Karpas-422 (cell line): Measurements from ENCODE around the gene PLCG1. TPM values are rescaled to one million over a fixed set of nuclear protein-coding genes. Genes with fewer than 3 reads are reported as not detected.

Source experiments
- DNase-seq: peaks from one replicate; pipeline ENCODE4 v3.0.0-alpha.2; 2015
- H2AFZ ChIP-seq: fragments of 200-600 bp; sonication (generic); 2 replicates; pipeline ENCODE4 v1.6.1; 2014; ENCODE audit warnings: antibody characterized with exemption, low read length, mixed read lengths
- H3K27ac ChIP-seq: fragments of 200-600 bp; sonication (generic); 2 replicates; pipeline ENCODE4 v1.5.1; 2014; ENCODE audit warnings: mild to moderate bottlenecking, low read length, moderate library complexity
- H3K27me3 ChIP-seq: fragments of 200-600 bp; sonication (generic); 2 replicates; pipeline ENCODE4 v1.6.1; 2014; ENCODE audit warnings: low read length, mixed read lengths
- H3K36me3 ChIP-seq: fragments of 200-600 bp; sonication (generic); 2 replicates; pipeline ENCODE4 v1.6.1; 2014; ENCODE audit warnings: low read length, mixed read lengths; ENCODE audit not compliant: insufficient read depth
- H3K4me1 ChIP-seq: fragments of 200-600 bp; sonication (generic); 2 replicates; pipeline ENCODE4 v1.6.1; 2014; ENCODE audit warnings: mild to moderate bottlenecking, low read length, mixed read lengths
- H3K4me2 ChIP-seq: fragments of 200-600 bp; sonication (generic); 2 replicates; pipeline ENCODE4 v1.6.1; 2014; ENCODE audit warnings: low read length, low read depth, mild to moderate bottlenecking; ENCODE audit not compliant: poor library complexity, severe bottlenecking
- H3K4me3 ChIP-seq: fragments of 200-600 bp; sonication (generic); 2 replicates; pipeline ENCODE4 v1.5.1; 2014; ENCODE audit warnings: mild to moderate bottlenecking, antibody characterized with exemption, low read length, mixed read lengths
- H3K79me2 ChIP-seq: fragments of 200-600 bp; sonication (generic); 2 replicates; pipeline ENCODE4 v1.6.1; 2014; ENCODE audit warnings: mild to moderate bottlenecking, low read length, mixed read lengths
- H3K9ac ChIP-seq: fragments of 200-600 bp; sonication (generic); 2 replicates; pipeline ENCODE4 v1.6.0; 2014; ENCODE audit warnings: low read length
- H3K9me2 ChIP-seq: fragments of 200-600 bp; sonication (generic), shearing (Covaris generic); replicated peaks from 2 replicates; pipeline ENCODE4 v1.6.0; 2014; ENCODE audit warnings: mild to moderate bottlenecking, low read length, moderate library complexity; ENCODE audit not compliant: insufficient read depth
- H3K9me3 ChIP-seq: fragments of 300-700, 200-600 bp; sonication (generic); 2 replicates; pipeline ENCODE4 v1.6.1; 2014; ENCODE audit warnings: low read length, mixed read lengths
- H4K20me1 ChIP-seq: fragments of 200-600 bp; sonication (generic); 2 replicates; pipeline ENCODE4 v1.6.1; 2014; ENCODE audit warnings: mild to moderate bottlenecking, antibody characterized with exemption, low read length, low read depth; ENCODE audit not compliant: insufficient read depth
- total RNA-seq: library from RNA; depleted of rRNA; stranded (reverse); fragments of >200 nt; shearing (Covaris generic); gene quantifications from 2 replicates; pipeline ENCODE4 v1.2.3, GENCODE V29; 2014; ENCODE audit warnings: low replicate concordance

Gene PLCG1
- total RNA-seq, 1 experiment from 2014 or later, result 48.6 TPM

DNA sequence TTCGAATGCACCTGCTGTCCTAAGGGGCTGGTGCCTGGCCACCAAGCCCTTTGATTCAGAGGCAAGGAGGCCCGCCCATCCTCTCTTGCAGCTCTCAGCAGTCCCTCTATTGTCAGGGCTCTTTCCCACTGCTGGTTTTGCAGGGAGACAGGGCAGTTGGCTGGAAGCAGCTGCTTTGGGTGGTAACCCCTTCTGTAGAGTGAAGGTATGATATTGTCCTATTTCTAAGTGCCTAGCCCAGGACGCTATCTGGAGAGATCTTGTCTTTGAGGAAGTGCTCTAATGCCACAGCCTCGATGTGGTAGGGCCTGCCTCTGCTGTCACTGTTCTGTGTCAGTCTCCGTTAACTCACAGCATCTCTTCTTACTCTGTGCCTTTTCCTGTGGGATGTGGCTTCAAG lies 5.6 kb downstream of the PLCG1 start:
- peak; percentile 64 for DNase-seq
- Histone ChIP-seq H2AFZ (no peak overlapping the region), H3K4me3 (no peak overlapping the region)

DNA sequence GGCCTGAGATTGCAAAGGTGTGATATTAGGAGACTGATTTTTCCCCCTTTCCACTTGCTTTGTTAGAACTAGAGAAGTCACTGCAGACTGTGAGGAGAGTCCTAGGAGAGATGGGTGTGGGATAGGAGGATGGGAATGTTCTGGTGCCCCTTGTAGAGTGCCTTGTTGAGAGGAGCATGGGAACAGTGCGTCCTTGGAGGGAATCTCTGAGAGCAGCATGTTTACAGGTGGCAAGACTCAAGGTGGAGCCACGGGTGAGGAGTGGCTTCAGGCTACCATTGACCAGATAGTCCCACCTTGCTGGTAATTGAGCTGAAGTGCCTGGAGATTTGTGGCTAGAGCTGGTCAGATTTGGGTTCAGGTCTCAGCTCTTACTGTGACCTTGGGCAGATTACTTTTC lies 6.0 kb downstream of the PLCG1 start:
- no peaks in the 10 kb centered on the region for H3K27me3 ChIP-seq
- peak overlapping the region; percentile 10 for H3K4me2 ChIP-seq
- no peaks in the 10 kb centered on the region for H3K9me3 ChIP-seq
- 0 out of 2 replicates have a peak overlapping the region, but pooled peaks have one; percentile 22 for H3K27ac ChIP-seq
- H3K9ac ChIP-seq, result peak overlapping the region; percentile 48
- H2AFZ ChIP-seq, result no peak overlapping the region
- H3K79me2 ChIP-seq, result peaks cover 98% of the 10 kb centered on the region
- peaks cover 10% of the 10 kb centered on the region; the same call in 1 of the 2 replicates for H3K36me3 ChIP-seq
- H3K4me1 ChIP-seq, result peaks cover 51% of the 10 kb centered on the region
- DNase-seq, result no peak
- peaks cover 16% of the 10 kb centered on the region for H4K20me1 ChIP-seq
- H3K9me2 ChIP-seq, result no peaks in the 10 kb centered on the region
- H3K4me3 ChIP-seq, result no peak overlapping the region

More for the DNA sequence above, 5.6 kb downstream of the PLCG1 start:
- Histone ChIP-seq H4K20me1 (peaks cover 16% of the 10 kb centered on the region), H3K27me3 (no peaks in the 10 kb centered on the region), H3K9me3 (no peaks in the 10 kb centered on the region), H3K4me1 (peaks cover 53% of the 10 kb centered on the region), H3K9me2 (no peaks in the 10 kb centered on the region), H3K27ac (0 out of 2 replicates have a peak overlapping the region, but pooled peaks have one; percentile 22), H3K4me2 (peak overlapping the region; percentile 10), H3K79me2 (peaks cover 98% of the 10 kb centered on the region), H3K9ac (peak overlapping the region; percentile 48), H3K36me3 (peaks cover 10% of the 10 kb centered on the region; the same call in 1 of the 2 replicates)

DNA sequence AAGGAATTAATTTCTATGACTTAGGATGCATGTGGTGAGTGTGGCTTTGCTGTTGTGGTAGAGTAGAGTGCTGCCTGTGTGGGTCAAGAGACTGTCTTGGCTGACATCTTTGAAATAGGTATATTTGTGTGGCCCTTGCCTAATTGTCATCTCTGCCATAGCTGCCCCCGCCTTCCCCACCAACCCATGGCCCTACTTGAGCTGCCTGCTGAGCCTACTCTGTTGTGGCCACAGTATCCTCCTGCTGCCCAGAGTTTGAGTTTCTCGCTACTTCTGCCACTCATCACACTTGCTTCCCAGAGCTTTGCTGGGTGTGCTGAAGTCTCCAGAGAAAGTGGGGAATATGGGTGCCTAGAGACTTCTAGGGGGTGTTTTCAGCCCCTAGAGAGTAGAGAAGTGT lies 8.0 kb downstream of the PLCG1 start:
- no peaks in the 10 kb centered on the region for H3K9me2 ChIP-seq
- H3K4me3 ChIP-seq, result no peak overlapping the region
- no peak overlapping the region for H3K27ac ChIP-seq
- H3K27me3 ChIP-seq, result no peaks in the 10 kb centered on the region
- H3K4me1 ChIP-seq, result peaks cover 31% of the 10 kb centered on the region
- H4K20me1 ChIP-seq, result peaks cover 11% of the 10 kb centered on the region
- H3K36me3 ChIP-seq, result peaks cover 10% of the 10 kb centered on the region; the same call in 1 of the 2 replicates
- H3K79me2 ChIP-seq, result peaks cover 98% of the 10 kb centered on the region
- DNase-seq, result no peak
- no peak overlapping the region for H2AFZ ChIP-seq
- H3K9ac ChIP-seq, result no peak overlapping the region
- no peaks in the 10 kb centered on the region for H3K9me3 ChIP-seq
- no peak overlapping the region for H3K4me2 ChIP-seq

DNA sequence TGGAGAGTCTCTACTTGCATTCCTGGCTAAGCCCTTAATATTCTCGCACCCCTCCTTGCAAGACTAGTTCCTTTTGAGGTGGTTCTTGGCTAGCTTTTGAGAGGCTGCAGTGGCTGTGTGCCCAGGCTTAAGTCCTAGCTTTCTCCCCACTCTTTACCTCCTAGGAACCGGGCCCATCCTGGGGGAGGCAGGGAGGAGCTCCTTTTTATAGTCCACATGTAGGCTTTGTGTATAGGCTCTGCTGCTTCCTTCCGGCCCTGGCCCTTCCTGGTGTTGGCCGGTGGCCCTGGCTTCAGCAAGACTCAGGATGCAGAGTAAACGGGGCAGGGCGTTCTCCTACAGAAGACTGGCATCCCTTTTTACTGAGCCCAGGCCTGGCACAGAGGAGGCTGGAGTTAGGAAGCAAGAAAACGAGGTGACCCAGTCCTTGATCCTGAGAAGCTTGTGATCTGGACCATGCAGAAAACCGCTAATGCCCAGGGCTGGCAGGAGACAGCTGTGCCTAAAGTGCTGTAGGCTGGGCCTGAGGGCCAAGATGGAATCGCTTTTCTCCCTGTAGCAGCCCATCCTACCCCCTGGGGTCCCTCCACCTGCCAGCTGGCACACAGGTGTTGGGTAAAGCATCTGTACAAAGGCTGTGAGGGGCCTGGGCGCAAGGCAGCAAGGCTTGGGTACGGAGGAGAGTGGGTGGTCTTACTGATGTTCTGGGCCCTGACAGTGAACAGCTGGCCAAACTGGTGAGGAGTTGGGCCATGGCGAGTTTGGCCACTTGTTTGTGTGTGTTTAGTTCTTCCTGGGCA lies 8.7 kb downstream of the PLCG1 start:
- peaks cover 10% of the 10 kb centered on the region; the same call in 1 of the 2 replicates for H3K36me3 ChIP-seq
- H3K79me2 ChIP-seq, result peaks cover 98% of the 10 kb centered on the region
- no peaks in the 10 kb centered on the region for H3K9me2 ChIP-seq
- peaks cover 24% of the 10 kb centered on the region for H3K4me1 ChIP-seq
- no peak overlapping the region for H3K27ac ChIP-seq
- H3K9ac ChIP-seq, result no peak overlapping the region
- no peak for DNase-seq
- H3K4me2 ChIP-seq, result no peak overlapping the region
- no peaks in the 10 kb centered on the region for H3K27me3 ChIP-seq
- H3K9me3 ChIP-seq, result no peaks in the 10 kb centered on the region
- no peak overlapping the region for H2AFZ ChIP-seq
- H4K20me1 ChIP-seq, result peaks cover 13% of the 10 kb centered on the region
- no peak overlapping the region for H3K4me3 ChIP-seq

DNA sequence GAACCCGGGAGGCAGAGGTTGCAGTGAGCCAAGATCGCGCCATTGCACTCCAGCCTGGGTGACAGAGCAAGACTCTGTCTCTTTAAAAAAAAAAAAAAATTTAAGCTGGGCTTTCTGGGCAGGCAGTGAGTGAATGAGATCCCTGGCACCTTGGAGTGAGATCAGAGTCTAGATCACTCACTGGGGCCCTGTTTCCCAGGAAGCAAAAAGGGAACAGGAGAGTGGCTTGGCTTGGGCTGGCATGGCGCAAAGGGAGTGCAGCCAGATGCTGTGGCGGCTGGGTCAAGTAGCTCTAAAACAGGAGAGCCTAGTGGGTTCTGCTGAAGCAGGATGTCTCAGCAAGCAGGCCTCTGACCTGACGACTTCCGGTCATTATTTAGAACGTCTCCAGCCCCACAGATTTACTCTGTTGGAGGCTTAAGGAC lies 10.4 kb downstream of the PLCG1 start:
- no peak overlapping the region for H3K4me3 ChIP-seq
- H4K20me1 ChIP-seq, result peaks cover 25% of the 10 kb centered on the region
- no peaks in the 10 kb centered on the region for H3K9me3 ChIP-seq
- H3K4me1 ChIP-seq, result peaks cover 7% of the 10 kb centered on the region
- no peak overlapping the region for H3K27ac ChIP-seq
- H3K36me3 ChIP-seq, result peaks cover 10% of the 10 kb centered on the region; the same call in 1 of the 2 replicates
- no peaks in the 10 kb centered on the region for H3K27me3 ChIP-seq
- no peaks in the 10 kb centered on the region for H3K9me2 ChIP-seq
- H3K4me2 ChIP-seq, result no peak overlapping the region
- H3K9ac ChIP-seq, result no peak overlapping the region
- peaks cover 98% of the 10 kb centered on the region for H3K79me2 ChIP-seq
- H2AFZ ChIP-seq, result no peak overlapping the region
- no peak for DNase-seq

DNA sequence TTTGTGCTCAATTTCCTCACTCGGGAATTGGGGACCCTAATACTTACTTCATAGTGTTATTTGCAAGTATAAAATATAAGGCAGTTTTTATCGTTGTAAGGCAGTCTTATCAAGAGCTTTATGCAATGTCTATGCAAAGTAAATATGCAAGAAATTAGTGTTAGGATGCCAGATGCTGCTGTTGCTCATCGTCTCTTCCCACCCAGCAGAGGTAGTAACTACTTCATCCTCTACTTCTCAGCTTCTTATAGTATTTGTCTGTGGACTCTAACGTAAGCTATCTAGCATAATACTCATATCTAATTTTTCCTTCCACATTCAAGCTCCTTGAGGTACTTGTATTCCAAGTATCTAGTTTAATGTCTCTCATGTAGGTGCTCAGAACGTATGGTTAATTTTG lies 11.6 kb downstream of the PLCG1 start:
- no peak overlapping the region for H3K9ac ChIP-seq
- H3K27me3 ChIP-seq, result no peaks in the 10 kb centered on the region
- no peak for DNase-seq
- no peak overlapping the region for H3K27ac ChIP-seq
- no peak overlapping the region for H3K4me2 ChIP-seq
- H3K4me3 ChIP-seq, result no peak overlapping the region
- no peaks in the 10 kb centered on the region for H3K9me2 ChIP-seq
- H3K36me3 ChIP-seq, result peaks cover 8% of the 10 kb centered on the region; the same call in 1 of the 2 replicates
- no peaks in the 10 kb centered on the region for H3K9me3 ChIP-seq
- peaks cover 2% of the 10 kb centered on the region; the same call in 1 of the 2 replicates for H3K4me1 ChIP-seq
- H2AFZ ChIP-seq, result no peak overlapping the region
- peaks cover 21% of the 10 kb centered on the region for H4K20me1 ChIP-seq
- H3K79me2 ChIP-seq, result peaks cover 98% of the 10 kb centered on the region

DNA sequence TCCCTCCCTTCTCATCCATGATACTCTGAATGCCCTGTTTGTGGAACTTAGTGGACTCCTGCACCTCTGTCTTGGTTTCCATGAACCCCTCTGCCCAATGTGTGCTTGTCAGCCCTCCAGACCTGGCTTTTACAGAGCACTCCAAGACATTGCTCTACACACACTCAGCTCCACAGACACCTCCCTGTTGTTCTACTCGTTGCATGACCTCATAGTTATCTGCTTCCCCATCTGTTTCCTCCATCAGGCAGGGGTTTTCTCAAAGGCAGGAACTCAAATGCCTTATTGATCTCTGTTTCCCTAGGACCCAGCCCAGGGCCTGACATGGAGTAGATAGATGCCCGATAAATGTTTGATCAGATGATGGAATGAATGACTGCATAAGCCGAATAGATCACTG lies 13.3 kb downstream of the PLCG1 start:
- no peak for DNase-seq
- no peak overlapping the region for H3K4me2 ChIP-seq
- no peak overlapping the region for H3K27ac ChIP-seq
- H3K4me1 ChIP-seq, result peaks cover 7% of the 10 kb centered on the region
- H3K9ac ChIP-seq, result no peak overlapping the region
- H3K9me2 ChIP-seq, result no peaks in the 10 kb centered on the region
- H3K9me3 ChIP-seq, result no peaks in the 10 kb centered on the region
- H3K79me2 ChIP-seq, result peaks cover 98% of the 10 kb centered on the region
- no peak overlapping the region for H3K4me3 ChIP-seq
- H2AFZ ChIP-seq, result no peak overlapping the region
- H3K27me3 ChIP-seq, result no peaks in the 10 kb centered on the region
- H4K20me1 ChIP-seq, result peaks cover 26% of the 10 kb centered on the region
- H3K36me3 ChIP-seq, result no peaks in the 10 kb centered on the region

DNA sequence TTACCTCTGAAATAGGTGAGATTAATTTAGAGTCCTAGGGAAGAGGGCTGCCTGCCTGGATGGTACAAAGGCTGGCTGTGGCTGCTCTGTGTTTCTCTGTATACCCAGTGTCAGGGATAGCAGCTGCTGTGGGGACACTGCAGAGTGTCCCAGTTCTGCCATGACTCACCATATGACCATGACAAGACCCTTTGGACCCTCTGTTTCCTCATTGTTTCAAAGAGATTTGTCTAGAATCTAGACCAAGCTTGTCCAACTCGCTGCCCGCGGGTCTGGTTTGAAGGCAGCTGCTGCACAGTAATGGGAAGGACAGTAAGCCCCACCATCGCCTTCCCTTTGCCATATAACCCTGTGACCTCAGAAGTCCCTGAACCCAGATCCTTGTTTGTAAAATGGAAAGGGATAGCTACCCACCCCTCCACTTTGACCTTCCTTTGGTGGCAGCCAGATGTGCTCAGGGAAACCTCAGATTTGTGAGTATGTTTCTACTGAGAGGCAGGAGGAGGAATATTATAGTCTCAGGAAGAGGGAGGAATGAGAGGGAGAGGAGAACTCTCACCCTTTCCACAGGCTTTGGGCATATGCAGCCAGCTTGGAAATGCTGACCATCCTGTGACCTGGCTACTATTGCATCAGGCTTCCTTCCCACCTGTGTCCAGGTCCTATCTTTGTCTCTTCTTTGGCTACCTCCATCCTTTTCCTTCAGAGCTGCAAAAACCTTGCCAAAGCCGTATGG lies 14.0 kb downstream of the PLCG1 start:
- no peaks in the 10 kb centered on the region for H3K9me2 ChIP-seq
- H3K27ac ChIP-seq, result no peak overlapping the region
- H3K9me3 ChIP-seq, result no peaks in the 10 kb centered on the region
- H3K9ac ChIP-seq, result no peak overlapping the region
- no peaks in the 10 kb centered on the region for H3K27me3 ChIP-seq
- no peak overlapping the region for H3K4me2 ChIP-seq
- H3K79me2 ChIP-seq, result peaks cover 98% of the 10 kb centered on the region
- H3K4me1 ChIP-seq, result peaks cover 7% of the 10 kb centered on the region
- DNase-seq, result no peak
- H2AFZ ChIP-seq, result no peak overlapping the region
- H3K4me3 ChIP-seq, result no peak overlapping the region
- H3K36me3 ChIP-seq, result no peaks in the 10 kb centered on the region
- H4K20me1 ChIP-seq, result peaks cover 29% of the 10 kb centered on the region
